Measurements from ENCODE around the gene PPIP5K1. TPM values are rescaled to one million over a fixed set of nuclear protein-coding genes. Genes with fewer than 3 reads are reported as not detected.

The PPIP5K1 gene
- total and polyA plus RNA-seq, 9 of the 15 experiments (the other 6 are each of a cell fraction or from before 2014, with no cell fraction given): 2.5 to 74.6 (median 35.1) TPM

GRCh38 chr15:43505738-43506137 is 84.3 kb downstream of the PPIP5K1 start:
- peak in 2 of 4 experiments; percentile 25 to 46 for DNase-seq (ENCODE audit: extremely low read depth in 1 of 4, low spot score in 3 of 4)
- Histone ChIP-seq H3K4me1 (replicated peaks in 1 of 2; ENCODE audit: control insufficient read depth in 2 of 2, insufficient read depth in 2 of 2, low read length in 2 of 2) (peaks cover under 1 to 28% of the 10 kb centered on the region in 2 experiments), H3K9me3 (replicated peaks; ENCODE audit: control insufficient read depth, insufficient read depth, low read depth, low read length) (no peaks in the 10 kb centered on the region), H3K9ac (ENCODE audit: insufficient read depth in 1 of 2, low read depth in 2 of 2, low read length in 2 of 2) (no peak overlapping the region), H2AFZ (ENCODE audit: low read depth, low read length) (no peak overlapping the region), H3K27ac (ENCODE audit: extremely low read depth, low read depth, low read length) (no peak overlapping the region), H3K36me3 (ENCODE audit: control insufficient read depth, insufficient read depth, low read length) (no peaks in the 10 kb centered on the region), H3K4me2 (ENCODE audit: insufficient read depth, low read length) (no peak overlapping the region), H4K20me1 (replicated peaks; ENCODE audit: control insufficient read depth, insufficient read depth, low read length) (no peaks in the 10 kb centered on the region), H3K27me3 (ENCODE audit: control insufficient read depth in 2 of 2, insufficient read depth in 2 of 2, low read length in 2 of 2) (no peaks in the 10 kb centered on the region), H3K79me2 (ENCODE audit: control insufficient read depth, insufficient read depth, low read length) (peaks cover 8% of the 10 kb centered on the region; the same call in 2 of the 3 replicates), H3K4me3 (no peak overlapping the region), H3K9me1 (ENCODE audit: control insufficient read depth, insufficient read depth, low read length) (no peaks in the 10 kb centered on the region)
- no peak for ATAC-seq
- intact Hi-C loops (cut with micrococcal nuclease) (no loop called here), in situ Hi-C loops (cut with MboI) (no loop called here)
- POLR2A ChIA-PET: interaction anchor here (0.8 kb wide), 1 partner anchor 13 kb away, joined by 3 read pairs; the partner anchor contains the start of gene TP53BP1
- peak; percentile 71 for FAIRE-seq
- BruUV-seq (replicated peaks): no TSS peak
- 0% methylated on average over 1 of the region's 1 CpG for WGBS (ENCODE audit: insufficient coverage, low coverage, missing lambda C conversion rate)
- CTCF ChIA-PET (ENCODE audit: low intra/inter-chr PET ratio): no interaction called here
- TF ChIP-seq PPARD (CRISPR knock-in tag; IDR thresholded peaks at IDR 0.05) (no peak), NR4A1 (CRISPR knock-in tag; IDR thresholded peaks at IDR 0.05) (no peak), NR4A1 (tag; IDR thresholded peaks at IDR 0.05) (no peak), ZNF124 (CRISPR knock-in tag; IDR thresholded peaks at IDR 0.05) (no peak), ARNT (IDR thresholded peaks at IDR 0.05) (no peak), NFYB (IDR thresholded peaks at IDR 0.05; ENCODE audit: extremely low read depth, insufficient read length) (no peak), SMAD1 (IDR thresholded peaks at IDR 0.05; ENCODE audit: low read depth, low read length, partially characterized antibody) (no peak), RBFOX2 (IDR thresholded peaks at IDR 0.05; ENCODE audit: low read depth, low read length) (no peak), RUNX1 (IDR thresholded peaks at IDR 0.05; ENCODE audit: low read depth) (no peak), BRF1 (IDR thresholded peaks at IDR 0.05; ENCODE audit: borderline replicate concordance, extremely low read depth, insufficient read length) (no peak), MAFG (tag; conservative IDR thresholded peaks at IDR 0.05) (peak; percentile 49), COPS2 (conservative IDR thresholded peaks at IDR 0.05) (no peak), MYC (IDR thresholded peaks at IDR 0.05; ENCODE audit: low read depth, low read length) (no peak), MYC (CRISPR knock-in tag; IDR thresholded peaks at IDR 0.05; ENCODE audit: borderline replicate concordance, low read depth) (no peak), RERE (CRISPR knock-in tag; IDR thresholded peaks at IDR 0.05; ENCODE audit: borderline replicate concordance) (no peak), ZNF518B (CRISPR knock-in tag; IDR thresholded peaks at IDR 0.05) (no peak)

Data from K562 (cell line).